Psoas muscle (tissue), 8 donors: Measurements from ENCODE around the gene TBX15. TPM values are rescaled to one million over a fixed set of nuclear protein-coding genes. Genes with fewer than 3 reads are reported as not detected.

Source experiments
- ATAC-seq, 4 donors: fragments of 200-7000 bp; cut with Tn5 transposase; one replicate each; pipeline ENCODE4 v1.9.1; 2020; ENCODE audit warnings: moderate library complexity in 3 of 4, mild to moderate bottlenecking in 2 of 4
- DNase-seq, 2 donors: peaks; one replicate each; pipeline ENCODE4 v3.0.0-alpha.2; 2020
- H3K27ac ChIP-seq: fragments of 200-600 bp; one replicate; pipeline ENCODE4 v1.8.0; 2022
- H3K27me3 ChIP-seq, 3 donors: fragments of 200-600 bp in 1 of 3; one replicate each; pipeline versions ENCODE4 v1.6.1 to v1.8.0; 2013 to 2022; ENCODE audit warnings: low read length in 2 of 3, mild to moderate bottlenecking in 2 of 3, moderate library complexity in 1 of 3; ENCODE audit not compliant: insufficient read depth in 3 of 3
- H3K36me3 ChIP-seq, 2 donors: fragments of 200-600 bp in 1 of 2; one replicate each; pipeline versions ENCODE4 v1.6.1 to v1.8.0; 2013 to 2022; ENCODE audit warnings: low read depth in 1 of 2, mild to moderate bottlenecking in 1 of 2, moderate library complexity in 1 of 2; ENCODE audit not compliant: insufficient read depth in 1 of 2
- H3K4me1 ChIP-seq: fragments of 200-600 bp; one replicate; pipeline ENCODE4 v1.8.0; 2022
- H3K4me3 ChIP-seq: fragments of 200-600 bp; one replicate; pipeline ENCODE4 v1.8.0; 2022; ENCODE audit warnings: mild to moderate bottlenecking
- H3K9me3 ChIP-seq: fragments of 200-600 bp; one replicate; pipeline ENCODE4 v1.8.0; 2022
- WGBS, 3 donors: extraction: QIAGEN DNeasy Blood & Tissue Kit; methylation state at CpG; one replicate each; pipeline versions ENCODE4 v1.1.6 to v1.1.7; 2013; 5-methylcytosine and 5-hydroxymethylcytosine counted together
- intact Hi-C, 2 donors: fragments of 100-400 bp; cut with DNase I; formaldehyde crosslinking; loops; one replicate each; pipeline versions ENCODE4 v1.11.0 to v1.14.2; 2022
- polyA plus RNA-seq, 3 donors: library from polyadenylated mRNA; stranded (reverse); fragments of 200-250 nt; gene quantifications; one replicate each; pipeline ENCODE4 v1.2.3, GENCODE V29; 2013
- total RNA-seq, 4 donors: library from RNA; stranded (reverse); fragmentation: NEBNext Ultra II Directional in 2 of 4; extraction: Animal tissue kit (Norgen Biotek cat#: 25700) in 2 of 4; gene quantifications; one replicate each; pipeline versions ENCODE4 v1.2.1 to v1.2.4, GENCODE V29; 2021 to 2023
- TF ChIP-seq, protein P1 (sequence below): fragments of 200-600 bp; IDR thresholded peaks from one replicate; pipeline ENCODE4 v1.8.0; 2022; ENCODE audit warnings: antibody characterized with exemption
- donor health status: healthy with polysubstance abuse.
- donor health status: DM: no; HTN: no; CAD: no; lungs with moderate emphysema.
- donor health status: Bipolar disorder and iron deficiency.
- donor health status: healthy.
- donor health status: DM: yes; HTN: yes; CAD: no.
- donor health status: DM: no; HTN: no; CAD: no.
- donor health status: DM: no; HTN: no; CAD: no.
- donor health status: DM: yes; HTN: yes; CAD: no.

TBX15 gene
- total and polyA plus RNA-seq, 7 donors, result 37.0 to 220 (median 105) TPM

- H3K27me3 ChIP-seq, result no peaks in the 10 kb centered on the region
- no peak overlapping the region for H3K27ac ChIP-seq
- DNase-seq, result no peak
- no peaks in the 10 kb centered on the region for H3K4me1 ChIP-seq
- H3K9me3 ChIP-seq, result no peaks in the 10 kb centered on the region
- intact Hi-C loops, result no loop called here
- TF ChIP-seq, protein P1, sequence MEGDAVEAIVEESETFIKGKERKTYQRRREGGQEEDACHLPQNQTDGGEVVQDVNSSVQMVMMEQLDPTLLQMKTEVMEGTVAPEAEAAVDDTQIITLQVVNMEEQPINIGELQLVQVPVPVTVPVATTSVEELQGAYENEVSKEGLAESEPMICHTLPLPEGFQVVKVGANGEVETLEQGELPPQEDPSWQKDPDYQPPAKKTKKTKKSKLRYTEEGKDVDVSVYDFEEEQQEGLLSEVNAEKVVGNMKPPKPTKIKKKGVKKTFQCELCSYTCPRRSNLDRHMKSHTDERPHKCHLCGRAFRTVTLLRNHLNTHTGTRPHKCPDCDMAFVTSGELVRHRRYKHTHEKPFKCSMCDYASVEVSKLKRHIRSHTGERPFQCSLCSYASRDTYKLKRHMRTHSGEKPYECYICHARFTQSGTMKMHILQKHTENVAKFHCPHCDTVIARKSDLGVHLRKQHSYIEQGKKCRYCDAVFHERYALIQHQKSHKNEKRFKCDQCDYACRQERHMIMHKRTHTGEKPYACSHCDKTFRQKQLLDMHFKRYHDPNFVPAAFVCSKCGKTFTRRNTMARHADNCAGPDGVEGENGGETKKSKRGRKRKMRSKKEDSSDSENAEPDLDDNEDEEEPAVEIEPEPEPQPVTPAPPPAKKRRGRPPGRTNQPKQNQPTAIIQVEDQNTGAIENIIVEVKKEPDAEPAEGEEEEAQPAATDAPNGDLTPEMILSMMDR, result no peak
- no peak for ATAC-seq
- WGBS, 3 donors, result 93 to 97% (median 96%) methylated on average over 5 of the region's 5 CpGs
- H3K36me3 ChIP-seq, result no peaks in the 10 kb centered on the region
- no peak overlapping the region for H3K4me3 ChIP-seq
These were observed 38.8 kb upstream of the TBX15 start for GRCh38 chr1:119026956-119027355.

GRCh38 chr1:119015547-119015946, 27.4 kb upstream of the TBX15 start:
- Histone ChIP-seq H3K4me3 (no peak overlapping the region), H3K9me3 (no peaks in the 10 kb centered on the region), H3K36me3 (no peaks in the 10 kb centered on the region), H3K4me1 (no peaks in the 10 kb centered on the region), H3K27me3 (no peaks in the 10 kb centered on the region), H3K27ac (no peak overlapping the region)
- 93 to 99% (median 99%) methylated on average over 2 of the region's 2 CpGs for WGBS, 3 donors
- DNase-seq (no peak), ATAC-seq (no peak)
- TF ChIP-seq, protein P1, result no peak
- intact Hi-C loops, result no loop called here

- Histone ChIP-seq H3K27ac (no peak overlapping the region), H3K27me3 (peaks cover 0 to 9% (median 0%) of the 10 kb centered on the region in 3 donors), H3K36me3 (no peaks in the 10 kb centered on the region), H3K4me3 (no peak overlapping the region), H3K4me1 (no peaks in the 10 kb centered on the region), H3K9me3 (no peaks in the 10 kb centered on the region)
- 88 to 89% (median 89%) methylated on average over 5 of the region's 5 CpGs for WGBS, 3 donors
- ATAC-seq, result no peak
- intact Hi-C loops, result no loop called here
- DNase-seq, result no peak
- TF ChIP-seq, protein P1, result no peak
These were observed 24.2 kb upstream of the TBX15 start for GRCh38 chr1:119012383-119012782.

DNA sequence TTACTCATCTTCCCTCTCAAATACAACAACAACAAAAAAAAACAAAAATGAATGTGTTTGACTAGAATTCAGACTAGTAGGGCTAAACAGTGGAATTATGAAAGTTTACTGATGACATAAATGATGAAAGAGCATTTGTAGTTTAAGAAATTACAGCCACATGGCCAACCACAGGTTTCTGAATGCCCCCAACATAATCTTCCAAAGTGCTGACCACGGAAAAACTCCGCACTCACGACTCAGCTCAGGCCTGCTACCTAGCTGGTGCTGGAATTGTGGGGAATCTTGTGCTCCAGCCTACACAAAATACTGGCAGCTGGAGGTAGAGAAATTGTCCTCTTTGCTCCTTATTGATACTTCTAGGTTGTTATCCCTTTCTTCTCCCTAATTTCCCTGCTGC, 23.6 kb upstream of the TBX15 start:
- WGBS, 3 donors, result 94 to 96% (median 95%) methylated on average over 3 of the region's 3 CpGs
- intact Hi-C loops, result no loop called here
- no peak overlapping the region for H3K4me3 ChIP-seq
- no peaks in the 10 kb centered on the region for H3K4me1 ChIP-seq
- H3K27ac ChIP-seq, result no peak overlapping the region
- TF ChIP-seq, protein P1, result no peak
- H3K36me3 ChIP-seq, result no peaks in the 10 kb centered on the region
- no peak for DNase-seq
- no peak for ATAC-seq
- H3K27me3 ChIP-seq, result peaks cover 0 to 15% (median 3%) of the 10 kb centered on the region in 3 donors
- no peaks in the 10 kb centered on the region for H3K9me3 ChIP-seq

DNA sequence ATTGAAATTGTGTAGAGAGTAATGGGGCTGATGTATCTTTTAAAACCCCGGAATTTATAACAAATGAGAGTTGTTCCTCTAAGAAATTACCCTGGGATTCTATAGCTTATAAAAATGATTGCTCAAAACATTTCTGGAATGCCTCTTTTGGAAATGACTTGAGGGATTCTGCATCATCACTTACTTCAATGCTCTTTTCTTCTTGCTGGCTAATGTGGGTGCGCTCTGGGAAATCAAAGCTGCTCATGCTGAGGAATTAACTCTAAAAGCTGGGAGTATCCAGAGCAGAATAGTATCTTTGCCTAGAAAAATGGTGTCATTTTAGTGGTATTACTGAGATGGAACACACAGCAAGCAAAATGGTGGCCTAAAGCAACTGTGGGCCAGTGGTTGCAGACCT, 23.0 kb upstream of the TBX15 start:
- H3K4me3 ChIP-seq, result no peak overlapping the region
- peaks cover 0 to 21% (median 6%) of the 10 kb centered on the region in 3 donors for H3K27me3 ChIP-seq
- intact Hi-C loops, result no loop called here
- DNase-seq (no peak), ATAC-seq (no peak)
- H3K27ac ChIP-seq, result no peak overlapping the region
- H3K9me3 ChIP-seq, result no peaks in the 10 kb centered on the region
- no peaks in the 10 kb centered on the region for H3K4me1 ChIP-seq
- WGBS, 3 donors, result 91 to 93% (median 93%) methylated on average over 2 of the region's 2 CpGs
- no peaks in the 10 kb centered on the region for H3K36me3 ChIP-seq
- TF ChIP-seq, protein P1, result no peak
